GM18499 (cell line): ENCODE results near the gene PES1.
"Not testable (repeated sequence)": the region's sequence is repeated elsewhere in the genome, so short reads cannot be mapped to it uniquely, and the experiment has no call there.

Experiments
- ATAC-seq: cut with Tn5 transposase; IDR thresholded peaks from one replicate; pipeline ENCODE4 v1.9.1; 2021; ENCODE audit warnings: moderate number of reproducible peaks; ENCODE audit not compliant: insufficient read depth, unreplicated experiment

PES1 gene

DNA sequence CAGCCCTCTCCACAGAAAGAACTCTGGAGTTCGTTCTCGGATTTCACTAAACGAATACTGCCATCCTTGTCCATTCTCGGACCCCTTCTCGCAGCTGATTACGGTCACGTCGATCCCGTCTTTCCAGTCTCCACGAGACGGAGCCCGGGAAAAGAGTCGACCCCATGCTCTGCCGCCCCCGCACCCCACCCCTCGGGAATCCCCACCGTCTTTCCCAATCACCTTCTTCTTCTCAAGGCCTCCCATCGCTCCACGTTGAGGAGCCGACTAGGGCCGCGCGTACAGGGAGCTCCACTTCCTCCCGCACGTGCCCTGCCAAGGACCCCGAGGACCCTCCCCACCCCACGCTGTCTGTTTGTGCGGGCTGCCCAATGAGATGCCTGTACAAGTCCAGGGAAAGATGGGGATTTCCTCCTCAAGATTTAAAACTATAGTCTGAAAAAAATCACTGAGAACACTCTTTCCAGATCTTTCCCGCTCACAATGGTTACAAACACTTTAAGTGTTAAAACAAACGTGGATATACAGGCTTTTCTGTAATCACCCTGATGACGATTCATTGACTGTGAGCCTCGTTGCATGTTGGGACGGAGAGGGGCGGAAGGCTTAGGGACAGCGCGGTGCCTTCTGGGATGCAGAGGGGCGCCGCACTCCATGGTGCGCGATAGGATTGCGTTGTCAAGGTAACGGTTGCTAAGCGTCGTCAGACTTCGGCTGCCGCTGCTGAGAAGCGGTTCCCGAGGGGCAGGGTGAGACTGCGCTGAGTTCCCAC, at the start of gene PES1:
Gene PES1 (minus strand): TSS at position 323 of the 772 bp plus-strand sequence. CDS start 77 bp downstream, at position 246.
- peak; percentile 85 for ATAC-seq

DNA sequence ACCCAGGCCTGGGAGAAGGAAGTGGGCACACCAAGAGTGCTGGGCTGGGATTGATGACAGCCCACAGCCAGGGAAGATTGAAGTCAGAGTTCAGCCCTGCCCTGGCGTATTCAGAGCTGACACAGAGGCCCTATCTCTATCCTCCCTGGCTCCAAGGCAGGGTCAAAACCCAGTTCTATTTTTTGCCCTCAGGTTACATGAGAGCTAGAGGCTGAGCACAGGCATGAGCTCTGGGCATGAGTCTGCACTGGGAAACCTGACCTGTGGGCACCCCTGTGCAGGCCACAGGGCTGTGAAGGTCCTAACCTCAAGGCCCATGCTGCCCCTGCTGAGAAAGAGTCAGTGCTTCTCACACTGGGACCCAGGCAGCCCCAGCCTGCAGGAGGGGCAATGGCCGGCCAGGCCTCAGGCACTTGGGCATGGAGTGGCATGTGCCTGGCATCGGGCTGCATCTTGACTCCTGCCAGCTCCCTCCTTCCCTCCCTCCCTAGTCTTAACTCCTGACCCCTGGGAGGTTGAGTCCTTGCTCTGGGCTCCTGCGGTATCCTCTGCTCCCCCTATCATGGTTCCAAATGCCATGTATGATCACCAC, 49.2 kb upstream of the PES1 start:
- ATAC-seq, result no peak

DNA sequence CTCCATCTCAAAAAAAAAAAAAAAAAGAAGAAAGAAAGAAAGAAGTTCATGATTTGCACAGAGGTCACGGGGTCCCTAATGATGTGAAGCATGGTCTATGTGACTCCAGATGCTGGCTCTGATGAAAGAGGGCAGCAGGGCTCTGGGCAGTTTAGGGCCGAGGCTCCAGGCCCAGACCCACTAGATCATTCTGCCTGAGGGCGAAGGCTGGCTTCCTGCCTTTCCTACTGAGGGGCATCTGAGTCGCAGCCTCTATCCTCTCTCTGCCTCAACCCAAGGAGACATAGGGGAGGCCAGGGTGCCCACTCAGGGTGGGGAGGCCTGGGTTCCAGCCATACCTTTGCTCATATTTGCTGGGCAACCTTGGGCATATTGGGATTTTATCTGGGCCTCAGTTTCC, 48.7 kb upstream of the PES1 start:
- no peak for ATAC-seq

DNA sequence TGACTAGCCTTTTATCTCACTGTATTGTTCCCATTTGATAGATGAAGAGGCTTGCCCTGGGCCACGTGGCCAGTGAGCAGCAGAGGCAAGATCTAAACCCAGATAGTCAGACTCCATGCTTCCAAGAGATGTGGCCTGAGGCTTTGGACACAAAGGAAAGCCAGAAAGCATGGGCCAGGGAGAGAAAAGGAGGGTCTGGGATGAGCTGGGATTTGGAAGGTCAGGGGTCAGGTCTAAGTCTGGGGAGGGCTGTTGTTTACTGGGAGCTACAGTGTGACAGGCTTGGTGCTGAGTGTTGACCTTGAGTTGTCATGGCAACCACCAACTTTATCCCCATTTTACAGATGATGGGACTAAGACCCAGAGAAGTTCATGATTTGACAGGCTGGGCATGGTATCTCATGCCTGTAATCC, 46.0 kb upstream of the PES1 start:
- ATAC-seq, result no peak

DNA sequence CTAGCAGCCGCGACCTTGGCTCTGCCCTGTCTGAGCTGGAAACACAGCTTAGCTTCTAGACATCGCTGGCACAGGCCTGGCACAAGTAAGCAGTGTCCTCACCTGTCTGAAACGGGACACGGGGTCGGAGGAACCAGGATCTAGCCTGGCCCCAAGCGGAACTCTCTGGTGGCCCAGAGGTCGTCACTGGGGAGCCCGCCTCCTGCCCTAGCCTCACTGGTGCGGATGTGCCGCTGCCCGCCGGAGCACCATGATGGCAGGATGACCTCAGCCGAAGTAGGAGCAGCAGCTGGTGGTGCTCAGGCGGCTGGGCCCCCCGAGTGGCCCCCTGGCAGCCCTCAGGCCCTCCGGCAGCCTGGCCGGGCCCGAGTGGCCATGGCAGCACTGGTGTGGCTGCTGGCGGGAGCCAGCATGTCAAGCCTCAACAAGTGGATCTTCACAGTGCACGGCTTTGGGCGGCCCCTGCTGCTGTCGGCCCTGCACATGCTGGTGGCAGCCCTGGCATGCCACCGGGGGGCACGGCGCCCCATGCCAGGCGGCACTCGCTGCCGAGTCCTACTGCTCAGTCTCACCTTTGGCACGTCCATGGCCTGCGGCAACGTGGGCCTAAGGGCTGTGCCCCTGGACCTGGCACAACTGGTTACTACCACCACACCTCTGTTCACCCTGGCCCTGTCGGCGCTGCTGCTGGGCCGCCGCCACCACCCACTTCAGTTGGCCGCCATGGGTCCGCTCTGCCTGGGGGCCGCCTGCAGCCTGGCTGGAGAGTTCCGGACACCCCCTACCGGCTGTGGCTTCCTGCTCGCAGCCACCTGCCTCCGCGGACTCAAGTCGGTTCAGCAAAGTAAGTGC, 44.7 kb upstream of the PES1 start:
- ATAC-seq, result no peak

DNA sequence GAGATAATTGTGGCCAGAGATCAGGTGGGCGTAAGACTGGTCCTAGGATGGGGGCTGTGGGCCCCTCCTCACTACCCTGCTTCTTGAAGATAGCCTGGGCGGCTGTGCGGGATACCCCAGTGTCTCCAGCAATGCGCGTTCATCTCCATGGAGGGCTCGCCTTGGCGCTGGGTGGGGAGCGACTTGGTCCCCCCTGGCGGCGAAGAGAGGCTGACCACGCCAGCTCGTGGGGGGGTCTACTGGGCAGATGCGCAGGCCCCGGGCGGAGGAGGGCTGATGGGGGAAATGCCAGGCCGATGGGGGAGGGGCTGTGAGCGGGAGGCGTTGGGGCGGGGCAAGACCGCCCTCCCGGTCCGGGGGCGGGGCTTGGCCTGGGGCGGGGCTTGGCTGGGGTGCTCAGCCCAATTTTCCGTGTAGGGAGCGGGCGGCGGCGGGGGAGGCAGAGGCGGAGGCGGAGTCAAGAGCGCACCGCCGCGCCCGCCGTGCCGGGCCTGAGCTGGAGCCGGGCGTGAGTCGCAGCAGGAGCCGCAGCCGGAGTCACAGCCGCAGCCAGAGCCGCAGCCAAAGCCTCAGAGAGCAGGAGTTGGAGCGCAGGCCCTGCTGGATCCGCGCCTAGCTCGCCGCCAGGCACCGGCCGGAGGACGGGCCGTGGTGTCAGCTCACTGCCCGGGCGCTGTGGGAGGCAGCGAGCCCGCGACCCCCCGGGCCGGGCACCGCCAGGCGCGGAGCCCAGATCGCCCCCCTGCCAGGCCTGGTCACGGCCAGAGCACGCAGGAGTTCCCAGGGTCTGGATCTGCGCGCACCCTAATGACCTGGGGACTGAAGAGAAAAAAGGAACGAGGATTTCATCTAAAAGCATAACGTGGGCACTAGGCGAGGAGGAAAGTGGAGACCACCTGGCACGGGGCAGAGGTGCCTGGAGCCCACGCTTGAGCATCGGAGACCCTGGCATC, 43.8 kb upstream of the PES1 start, which contains the start of gene SLC35E4:
Gene SLC35E4 (plus strand): TSS at position 509 of the 953 bp plus-strand sequence. CDS start 670 bp downstream, outside the sequence.
- ATAC-seq, result no peak

DNA sequence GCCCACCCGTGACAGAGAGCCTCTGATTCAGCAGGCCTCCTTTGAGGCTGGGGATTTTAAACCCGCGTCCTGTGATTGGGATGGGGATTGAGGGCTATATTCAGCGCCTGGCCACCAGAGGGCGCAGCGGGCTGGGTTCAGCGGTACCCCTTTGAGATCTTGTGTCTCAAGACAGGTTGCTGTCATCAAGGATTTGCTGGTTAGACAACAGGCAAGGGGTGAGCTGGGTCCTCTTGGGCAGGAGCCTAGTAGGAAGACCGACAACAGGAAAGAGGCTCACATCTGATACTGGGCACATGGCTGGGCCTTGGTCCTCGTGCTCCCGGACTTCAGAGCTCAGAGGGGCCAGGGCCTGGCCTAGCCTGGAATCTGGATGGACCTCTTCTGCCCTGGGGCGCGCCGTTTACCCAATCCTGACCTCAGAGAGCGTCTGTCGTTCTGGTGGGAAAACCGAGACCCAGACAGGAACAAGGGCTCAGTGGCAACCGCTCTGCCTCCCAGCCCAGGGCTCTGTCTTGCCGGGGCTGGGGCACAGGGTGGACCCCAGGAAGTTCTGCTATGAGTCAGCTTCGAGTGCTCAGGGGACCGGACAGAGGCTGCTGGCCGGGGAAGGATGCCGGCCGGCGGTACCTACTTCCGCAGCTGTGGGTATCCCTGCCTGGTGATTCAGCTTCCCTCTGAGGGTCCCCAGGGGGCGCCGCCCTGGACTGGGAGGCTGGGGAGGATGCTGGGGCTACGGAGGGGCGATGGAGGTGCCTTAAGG, 42.9 kb upstream of the PES1 start:
- no peak for ATAC-seq

DNA sequence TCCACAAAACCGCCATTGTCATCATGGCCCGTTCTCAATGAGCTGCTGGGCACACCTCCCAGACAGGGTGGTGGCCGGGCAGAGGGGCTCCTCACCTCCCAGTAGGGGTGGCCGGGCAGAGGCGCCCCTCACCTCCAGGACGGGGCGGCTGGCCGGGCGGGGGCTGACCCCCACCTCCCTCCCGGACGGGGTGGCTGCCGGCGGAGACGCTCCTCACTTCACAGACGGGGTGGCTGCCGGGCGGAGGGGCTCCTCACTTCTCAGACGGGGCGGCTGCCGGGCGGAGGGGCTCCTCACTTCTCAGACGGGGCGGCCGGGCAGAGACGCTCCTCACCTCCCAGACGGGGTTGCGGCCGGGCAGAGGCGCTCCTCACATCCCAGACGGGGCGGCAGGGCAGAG, 39.8 kb upstream of the PES1 start:
- ATAC-seq, result not testable (repeated sequence)

DNA sequence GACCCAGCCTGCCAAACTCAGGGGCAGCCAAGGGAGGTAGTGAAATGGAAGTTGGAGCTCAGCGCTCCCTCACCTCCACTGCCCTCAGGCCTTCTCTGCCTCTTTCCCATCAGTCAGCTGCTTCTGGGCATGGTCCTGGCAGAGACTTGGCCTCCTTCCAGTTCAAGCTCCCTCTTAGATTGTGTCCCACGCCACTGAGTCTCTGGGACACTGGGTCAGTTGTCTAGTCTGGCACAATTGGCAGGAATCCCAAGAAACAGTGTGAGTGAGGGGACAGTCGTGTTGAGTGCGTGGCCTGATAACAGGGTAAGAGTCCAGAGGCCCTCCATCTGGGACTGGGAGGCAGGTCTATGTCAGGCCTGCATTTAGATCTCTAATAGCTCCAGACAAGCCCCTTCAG, 36.8 kb upstream of the PES1 start:
- ATAC-seq, result no peak

DNA sequence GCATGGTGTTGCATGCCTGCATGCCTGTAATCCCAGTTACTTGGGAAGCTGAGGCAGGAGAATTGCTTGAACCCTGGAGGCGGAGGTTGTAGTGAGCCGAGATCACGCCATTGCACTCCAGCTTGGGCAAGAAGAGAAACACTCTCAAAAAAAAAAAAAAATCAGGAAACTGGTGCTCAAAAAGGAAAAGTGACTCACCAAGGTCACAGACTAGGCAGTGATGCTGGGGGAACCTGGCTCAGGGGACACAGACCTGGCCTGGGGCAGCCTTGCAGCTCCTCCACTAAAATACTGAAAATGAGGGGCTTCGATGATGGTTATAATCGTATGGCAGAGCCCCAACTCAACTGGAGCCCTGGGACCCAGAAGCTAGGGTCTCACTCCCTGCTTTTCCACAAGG, 35.8 kb upstream of the PES1 start:
- ATAC-seq, result no peak

DNA sequence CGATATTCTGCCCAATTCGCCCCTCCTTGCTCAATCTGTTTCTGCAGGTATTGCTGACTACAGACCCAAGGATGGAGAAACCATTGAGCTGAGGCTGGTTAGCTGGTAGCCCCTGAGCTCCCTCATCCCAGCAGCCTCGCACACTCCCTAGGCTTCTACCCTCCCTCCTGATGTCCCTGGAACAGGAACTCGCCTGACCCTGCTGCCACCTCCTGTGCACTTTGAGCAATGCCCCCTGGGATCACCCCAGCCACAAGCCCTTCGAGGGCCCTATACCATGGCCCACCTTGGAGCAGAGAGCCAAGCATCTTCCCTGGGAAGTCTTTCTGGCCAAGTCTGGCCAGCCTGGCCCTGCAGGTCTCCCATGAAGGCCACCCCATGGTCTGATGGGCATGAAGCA, 34.7 kb upstream of the PES1 start:
- no peak for ATAC-seq

DNA sequence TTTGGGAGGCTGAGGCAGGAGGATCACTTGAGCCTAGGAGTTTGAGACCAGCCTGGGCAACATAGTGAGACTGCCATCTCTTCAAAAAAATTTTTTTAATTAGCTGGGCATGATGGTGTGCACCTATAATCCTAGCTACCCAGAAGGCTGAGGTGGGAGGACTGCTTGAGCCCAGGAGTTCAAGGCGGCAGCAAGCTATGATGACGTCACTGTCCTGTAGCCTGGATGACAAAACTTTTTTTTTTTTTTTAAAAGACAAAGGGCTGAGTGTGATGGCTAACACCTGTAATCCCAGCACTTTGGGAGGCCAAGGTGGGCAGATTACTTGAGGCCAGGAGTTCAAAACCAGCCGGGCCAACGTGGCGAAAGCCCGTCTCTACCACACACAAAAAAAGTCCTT, 28.2 kb upstream of the PES1 start:
- not testable (repeated sequence) for ATAC-seq

DNA sequence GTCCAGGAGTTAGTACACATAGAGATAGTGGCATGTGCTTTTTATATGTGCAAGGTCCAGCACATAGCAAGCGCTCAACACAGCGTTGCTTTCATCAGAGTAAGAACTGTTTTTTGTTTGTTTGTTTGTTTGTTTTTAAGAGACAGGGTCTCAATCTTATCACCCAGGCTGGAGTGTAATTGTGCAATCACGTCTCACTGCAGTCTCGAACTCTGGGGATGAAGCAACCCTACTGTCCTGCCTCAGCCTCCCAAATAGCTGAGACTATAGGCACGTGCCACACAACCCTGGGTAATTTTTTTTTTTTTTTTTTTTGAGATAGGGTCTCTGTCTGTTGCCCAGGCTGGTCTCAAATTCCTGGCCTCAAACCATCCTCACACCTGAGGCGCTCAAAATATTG, 26.1 kb upstream of the PES1 start:
- ATAC-seq, result no peak

DNA sequence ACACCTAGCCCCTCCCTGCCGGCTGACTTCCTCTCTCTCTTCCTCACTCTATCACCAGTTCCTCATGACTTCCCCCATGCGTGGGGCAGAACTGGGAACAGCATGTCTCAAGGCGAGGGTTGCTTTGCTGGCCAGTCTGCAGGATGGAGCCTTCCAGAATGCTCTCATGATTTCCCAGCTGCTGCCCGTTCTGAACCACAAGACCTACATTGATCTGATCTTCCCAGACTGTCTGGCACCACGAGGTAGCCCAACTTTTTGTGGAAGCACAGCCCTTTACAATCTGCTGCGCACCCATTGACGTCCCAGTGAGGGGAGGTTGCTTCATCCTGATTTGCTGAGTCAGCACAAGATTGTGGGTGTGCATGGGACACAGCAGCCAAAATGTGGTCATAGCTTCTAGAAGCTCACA, 23.8 kb upstream of the PES1 start:
- no peak for ATAC-seq

DNA sequence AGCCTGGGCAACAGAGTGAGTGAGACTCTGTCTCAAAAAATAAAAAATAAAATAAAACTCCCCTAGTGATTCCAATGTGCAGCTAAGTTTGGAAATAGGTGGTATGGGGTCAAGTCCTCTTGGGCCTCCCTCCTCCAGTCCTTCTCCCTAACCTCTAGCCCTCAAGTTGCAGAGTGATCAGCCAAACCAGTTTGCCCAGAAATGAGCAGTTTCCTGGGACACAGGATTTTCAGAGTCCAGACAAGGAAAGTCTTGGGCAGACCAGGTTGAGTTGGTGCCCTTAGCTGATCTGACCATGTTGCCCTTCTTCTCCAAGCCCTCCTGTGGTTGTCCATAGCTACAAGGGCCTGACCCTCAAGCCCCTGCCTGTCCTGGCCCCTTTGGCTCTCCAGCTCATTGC, 23.2 kb upstream of the PES1 start:
- no peak for ATAC-seq

DNA sequence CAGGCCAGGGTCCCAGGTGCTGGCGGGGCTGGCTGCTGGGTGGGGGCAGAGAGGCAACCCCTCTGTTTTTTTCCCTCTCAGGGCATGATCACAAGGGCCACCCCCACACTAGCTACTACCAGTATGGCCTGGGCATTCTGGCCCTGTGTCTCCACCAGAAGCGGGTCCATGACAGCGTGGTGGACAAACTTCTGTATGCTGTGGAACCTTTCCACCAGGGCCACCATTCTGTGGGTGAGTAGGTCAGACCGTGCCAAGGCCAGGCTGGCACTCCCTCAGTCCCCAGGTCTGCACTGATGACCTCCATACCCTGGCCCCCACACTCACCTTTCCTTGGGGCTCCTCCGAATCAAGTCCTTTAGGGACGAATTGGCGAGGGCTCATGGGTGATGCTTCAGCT, 22.6 kb upstream of the PES1 start:
- ATAC-seq, result no peak

DNA sequence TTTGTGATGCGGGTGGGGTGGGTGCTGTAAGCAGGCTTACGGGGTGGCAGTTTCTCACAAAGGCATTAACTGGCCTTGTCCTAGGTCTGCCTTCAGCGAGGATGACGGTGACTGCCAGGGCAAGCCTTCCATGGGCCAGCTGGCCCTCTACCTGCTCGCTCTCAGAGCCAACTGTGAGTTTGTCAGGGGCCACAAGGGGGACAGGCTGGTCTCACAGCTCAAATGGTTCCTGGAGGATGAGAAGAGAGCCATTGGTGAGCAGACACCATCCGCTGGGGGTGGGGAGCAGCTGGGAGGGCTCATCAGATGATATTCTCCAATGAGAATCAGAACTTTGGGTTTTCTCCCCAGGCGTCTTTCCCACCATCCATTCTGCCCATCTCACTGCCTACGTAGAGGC, 21.1 kb upstream of the PES1 start:
- ATAC-seq, result no peak

DNA sequence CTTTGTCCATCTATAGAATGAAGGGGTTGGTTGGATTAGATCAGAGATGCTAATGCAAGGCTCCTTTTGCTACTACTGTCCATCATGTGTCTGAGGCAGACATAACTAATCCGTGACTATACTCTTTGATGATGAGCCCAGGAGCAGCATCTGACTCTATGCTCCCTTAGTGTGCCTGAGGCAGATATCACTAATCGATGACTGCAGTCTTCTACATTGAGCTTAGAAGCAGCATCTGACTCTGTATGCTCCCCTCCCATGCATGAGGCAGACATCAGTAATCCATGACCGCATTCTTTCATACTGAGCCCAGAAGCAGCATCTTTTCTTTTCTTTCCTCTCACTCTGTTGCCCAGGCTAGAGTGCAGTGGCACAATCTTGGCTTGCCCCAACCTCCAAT, 19.5 kb upstream of the PES1 start:
- no peak for ATAC-seq

DNA sequence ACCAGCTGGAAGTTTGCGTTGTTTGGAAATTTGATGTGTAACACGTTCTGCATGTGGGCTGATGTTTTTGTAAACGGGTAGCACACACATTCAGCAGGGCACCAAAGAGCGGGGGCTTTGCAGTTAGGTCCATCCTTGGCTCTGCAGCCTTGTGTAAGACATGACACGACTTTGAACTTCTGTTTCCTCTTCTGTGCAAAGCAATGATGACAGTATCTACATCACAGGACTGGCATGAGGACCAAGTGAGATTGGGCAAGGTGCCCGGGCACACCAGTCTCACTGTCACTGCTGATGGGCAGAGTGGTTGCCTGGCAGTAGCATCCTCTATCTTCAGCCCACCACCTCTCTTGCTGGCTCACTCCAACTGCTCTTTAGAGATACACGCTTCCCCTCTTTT, 18.6 kb upstream of the PES1 start:
- ATAC-seq, result no peak
